AG04449 (cell line): ENCODE data around the gene FAXDC2.

Experiments used
- CTCF ChIA-PET: fragments of 350-600 bp; formaldehyde crosslinking; extraction: SDS; loops from one replicate; lab custom pipeline; 2021; ENCODE audit warnings: antibody characterized with exemption; lab: Yijun Ruan, JAX
- POLR2A ChIA-PET: fragments of 400-600, 350-600 bp; formaldehyde crosslinking; extraction: SDS; loops from one replicate; lab custom pipeline; 2020; ENCODE audit warnings: antibody characterized with exemption, inconsistent platforms; lab: Yijun Ruan, JAX
- DNase-seq: peaks from one replicate; pipeline ENCODE4 v3.0.0-alpha.2; 2010; ENCODE audit warnings: low read depth, low spot score
- H3K4me3 ChIP-seq: 2 replicates; pipeline ENCODE4 v1.5.1; 2011; ENCODE audit warnings: low read depth, mild to moderate bottlenecking, control low read depth, low read length
- TF ChIP-seq, protein P1 (sequence below): IDR thresholded peaks from one replicate; pipeline ENCODE4 v1.5.1; 2011; ENCODE audit warnings: mild to moderate bottlenecking, moderate library complexity, low read length, control low read depth, inconsistent platforms; ENCODE audit not compliant: insufficient read depth; ENCODE audit errors: missing control alignments

The FAXDC2 gene

GRCh38 chr5:154878642-154879335, 28.4 kb upstream of the FAXDC2 start:
- CTCF ChIA-PET: no interaction called here
- TF ChIP-seq, protein P1, sequence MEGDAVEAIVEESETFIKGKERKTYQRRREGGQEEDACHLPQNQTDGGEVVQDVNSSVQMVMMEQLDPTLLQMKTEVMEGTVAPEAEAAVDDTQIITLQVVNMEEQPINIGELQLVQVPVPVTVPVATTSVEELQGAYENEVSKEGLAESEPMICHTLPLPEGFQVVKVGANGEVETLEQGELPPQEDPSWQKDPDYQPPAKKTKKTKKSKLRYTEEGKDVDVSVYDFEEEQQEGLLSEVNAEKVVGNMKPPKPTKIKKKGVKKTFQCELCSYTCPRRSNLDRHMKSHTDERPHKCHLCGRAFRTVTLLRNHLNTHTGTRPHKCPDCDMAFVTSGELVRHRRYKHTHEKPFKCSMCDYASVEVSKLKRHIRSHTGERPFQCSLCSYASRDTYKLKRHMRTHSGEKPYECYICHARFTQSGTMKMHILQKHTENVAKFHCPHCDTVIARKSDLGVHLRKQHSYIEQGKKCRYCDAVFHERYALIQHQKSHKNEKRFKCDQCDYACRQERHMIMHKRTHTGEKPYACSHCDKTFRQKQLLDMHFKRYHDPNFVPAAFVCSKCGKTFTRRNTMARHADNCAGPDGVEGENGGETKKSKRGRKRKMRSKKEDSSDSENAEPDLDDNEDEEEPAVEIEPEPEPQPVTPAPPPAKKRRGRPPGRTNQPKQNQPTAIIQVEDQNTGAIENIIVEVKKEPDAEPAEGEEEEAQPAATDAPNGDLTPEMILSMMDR: no peak
- H3K4me3 ChIP-seq: no peak overlapping the region
- POLR2A ChIA-PET: no interaction called here
- no peak for DNase-seq

- no peak for DNase-seq
- ChIA-PET CTCF (no interaction called here), POLR2A (no interaction called here)
- TF ChIP-seq, protein P1: no peak
- H3K4me3 ChIP-seq: no peak overlapping the region
Measured at GRCh38 chr5:154873791-154874331, 23.5 kb upstream of the FAXDC2 start.

GRCh38 chr5:154871734-154872133, 21.3 kb upstream of the FAXDC2 start:
- POLR2A ChIA-PET: interaction anchor here (0.6 kb wide), 1 partner anchor 279 kb away, joined by 3 read pairs; no protein-coding TSS in a partner anchor
- H3K4me3 ChIP-seq: no peak overlapping the region
- TF ChIP-seq, protein P1: no peak
- DNase-seq: no peak
- CTCF ChIA-PET: interaction anchor here (1.2 kb wide), 1 partner anchor 14 kb away, joined by 4 read pairs; no protein-coding TSS in a partner anchor

- no peak overlapping the region for H3K4me3 ChIP-seq
- TF ChIP-seq, protein P1: no peak
- ChIA-PET CTCF (interaction anchor here (1.0 kb wide), 1 partner anchor 9 kb away, joined by 3 read pairs; no protein-coding TSS in a partner anchor), POLR2A (no interaction called here)
- no peak for DNase-seq
Measured at GRCh38 chr5:154868702-154869101, 18.3 kb upstream of the FAXDC2 start.

DNA sequence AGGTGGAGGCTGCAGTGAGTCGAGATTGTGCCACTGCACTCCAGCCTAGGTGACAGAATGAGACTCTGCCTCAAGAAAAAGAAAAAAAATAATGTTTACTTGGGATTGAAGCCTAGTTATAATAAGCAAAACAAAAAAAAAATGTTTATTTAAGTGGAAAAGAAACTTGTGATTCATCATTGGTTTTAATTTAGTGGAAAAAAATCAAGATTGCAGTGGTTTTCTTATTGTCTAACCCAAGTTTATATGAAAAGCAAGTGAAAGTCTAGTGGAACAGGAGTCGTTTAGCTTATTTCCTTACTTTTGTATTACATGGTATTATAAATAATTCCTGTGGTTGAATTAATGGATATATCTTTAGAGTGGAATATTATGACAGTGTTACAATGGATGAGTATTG, 16.4 kb upstream of the FAXDC2 start:
- POLR2A ChIA-PET: no interaction called here
- TF ChIP-seq, protein P1: no peak
- H3K4me3 ChIP-seq: no peak overlapping the region
- no peak for DNase-seq
- CTCF ChIA-PET: interaction anchor here (1.0 kb wide), 1 partner anchor 10 kb away, joined by 3 read pairs; no protein-coding TSS in a partner anchor

DNA sequence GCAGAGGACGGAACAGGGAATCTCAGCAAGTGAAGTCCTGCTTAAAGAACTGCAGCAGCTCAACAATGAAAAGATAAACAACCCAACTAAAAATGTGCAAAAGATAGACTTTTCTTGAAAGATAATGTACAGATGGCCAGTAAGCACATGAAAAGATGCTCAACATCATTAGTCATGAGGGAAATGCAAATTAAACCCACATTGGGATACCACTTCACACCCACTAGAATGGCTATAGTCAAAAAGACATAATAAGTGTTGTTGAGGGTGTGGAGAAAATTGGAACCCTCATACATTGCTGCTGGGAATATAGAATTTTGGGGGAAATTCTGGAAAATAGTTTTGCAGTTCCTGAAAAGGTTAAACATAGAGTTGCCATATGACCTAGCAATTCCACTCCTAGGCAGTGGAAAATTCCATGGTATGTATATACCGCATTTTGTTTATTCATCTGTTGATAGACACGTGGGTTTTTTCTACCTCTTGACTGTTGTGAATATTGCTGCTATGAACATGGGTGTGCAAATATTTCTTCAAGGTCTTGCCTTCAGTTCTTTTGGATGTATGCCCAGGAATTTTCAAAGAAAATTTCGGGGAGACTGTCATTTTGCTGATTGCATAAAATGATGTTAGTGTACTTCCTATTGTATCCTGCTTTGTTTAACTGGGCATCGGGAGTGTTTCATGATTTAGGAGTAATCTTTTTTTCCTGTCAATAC, 15.2 kb upstream of the FAXDC2 start:
- CTCF ChIA-PET: interaction anchor here (0.7 kb wide), 1 partner anchor 215 kb away, joined by 3 read pairs; no protein-coding TSS in a partner anchor
- TF ChIP-seq, protein P1: no peak
- POLR2A ChIA-PET: no interaction called here
- no peak overlapping the region for H3K4me3 ChIP-seq
- no peak for DNase-seq
